ENCODE measurements around the gene CHRNA3. TPM values are rescaled to one million over a fixed set of nuclear protein-coding genes. Genes with fewer than 3 reads are reported as not detected.

Gene CHRNA3
- total and polyA plus RNA-seq, 3 donors from 2014 or later: 3.1 to 5.7 (median 4.5) TPM

GRCh38 chr15:78637776-78638435 lies 17.1 kb upstream of the CHRNA3 start:
- DNase-seq: no peak
- TF ChIP-seq CTCF (IDR thresholded peaks at IDR 0.05) (no peak), POLR2A (IDR thresholded peaks at IDR 0.05) (no peak)
- H3K27me3 ChIP-seq: no peaks in the 10 kb centered on the region
- intact Hi-C loops (cut with DNase I; ENCODE audit: low total_unique reads): no loop called here
- 70 to 88% methylated on average over 2 to 4 of the region's 4 CpGs for WGBS, 2 donors
- peaks cover 4% of the 10 kb centered on the region for H3K4me1 ChIP-seq
- H3K27ac ChIP-seq: no peak overlapping the region
- no peaks in the 10 kb centered on the region for H3K9me3 ChIP-seq
- no peak overlapping the region for H3K4me3 ChIP-seq
- H3K36me3 ChIP-seq (ENCODE audit: low read depth, missing control alignments): no peaks in the 10 kb centered on the region

GRCh38 chr15:78636378-78636859 lies 15.6 kb upstream of the CHRNA3 start:
- intact Hi-C loops (cut with DNase I; ENCODE audit: low total_unique reads): no loop called here

GRCh38 chr15:78635346-78635745 lies 14.6 kb upstream of the CHRNA3 start:
- Histone ChIP-seq H3K36me3 (ENCODE audit: low read depth, missing control alignments) (no peaks in the 10 kb centered on the region), H3K27ac (no peak overlapping the region), H3K4me1 (no peaks in the 10 kb centered on the region), H3K4me3 (no peak overlapping the region), H3K9me3 (no peaks in the 10 kb centered on the region), H3K27me3 (no peaks in the 10 kb centered on the region)
- WGBS, 2 donors: 90 to 92% methylated on average over 7 to 10 of the region's 10 CpGs
- intact Hi-C loops (cut with DNase I; ENCODE audit: low total_unique reads): no loop called here
- no peak for DNase-seq
- TF ChIP-seq POLR2A (IDR thresholded peaks at IDR 0.05): no peak
- no peak for TF ChIP-seq CTCF (IDR thresholded peaks at IDR 0.05)

More at GRCh38 chr15:78636378-78636859, 15.6 kb upstream of the CHRNA3 start:
- no peaks in the 10 kb centered on the region for H3K9me3 ChIP-seq
- DNase-seq: no peak
- no peaks in the 10 kb centered on the region for H3K27me3 ChIP-seq
- no peak for TF ChIP-seq POLR2A (IDR thresholded peaks at IDR 0.05)
- no peak for TF ChIP-seq CTCF (IDR thresholded peaks at IDR 0.05)
- no peak overlapping the region for H3K4me3 ChIP-seq
- H3K36me3 ChIP-seq (ENCODE audit: low read depth, missing control alignments): no peaks in the 10 kb centered on the region
- no peak overlapping the region for H3K27ac ChIP-seq
- WGBS, 2 donors: 81 to 91% methylated on average over 2 of the region's 2 CpGs
- H3K4me1 ChIP-seq: peaks cover 4% of the 10 kb centered on the region

- DNase-seq: no peak
- no peak for TF ChIP-seq POLR2A (IDR thresholded peaks at IDR 0.05)
- TF ChIP-seq CTCF (IDR thresholded peaks at IDR 0.05): no peak
- H3K27ac ChIP-seq: no peak overlapping the region
- intact Hi-C loops (cut with DNase I; ENCODE audit: low total_unique reads): no loop called here
- no peaks in the 10 kb centered on the region for H3K9me3 ChIP-seq
- H3K36me3 ChIP-seq (ENCODE audit: low read depth, missing control alignments): no peaks in the 10 kb centered on the region
- H3K4me3 ChIP-seq: no peak overlapping the region
- 85 to 95% methylated on average over 11 to 12 of the region's 12 CpGs for WGBS, 2 donors
- no peaks in the 10 kb centered on the region for H3K27me3 ChIP-seq
- H3K4me1 ChIP-seq: no peaks in the 10 kb centered on the region
Measured at GRCh38 chr15:78634210-78635145, 13.7 kb upstream of the CHRNA3 start.
